Endothelial cell of umbilical vein (primary cell): Measurements from ENCODE around the gene EPB41L2.

Experiments used
- EZH2 ChIP-seq: IDR thresholded peaks from 2 replicates; pipeline ENCODE4 v1.6.1; 2012; ENCODE audit warnings: borderline replicate concordance, low read depth, mild to moderate bottlenecking, moderate library complexity, low read length, inconsistent platforms; ENCODE audit not compliant: severe bottlenecking
- FOS ChIP-seq: IDR thresholded peaks from 2 replicates; pipeline ENCODE4 v1.6.1; 2011; ENCODE audit warnings: mild to moderate bottlenecking, low read length, moderate library complexity, borderline replicate concordance; ENCODE audit not compliant: insufficient read depth
- GATA2 ChIP-seq: IDR thresholded peaks from 2 replicates; pipeline ENCODE4 v1.7.0; 2011; ENCODE audit warnings: low read depth, mild to moderate bottlenecking, moderate library complexity, mixed read lengths, low read length; ENCODE audit not compliant: insufficient read length, insufficient read depth
- JUN ChIP-seq: IDR thresholded peaks from 2 replicates; pipeline ENCODE4 v1.6.1; 2011; ENCODE audit warnings: borderline replicate concordance, low read depth; ENCODE audit not compliant: insufficient read length, insufficient read depth
- MAX ChIP-seq: IDR thresholded peaks from 2 replicates; pipeline ENCODE4 v1.6.1; 2011; ENCODE audit not compliant: insufficient read depth, insufficient read length
- MYC ChIP-seq: IDR thresholded peaks from one replicate; pipeline ENCODE4 v1.6.1; 2011; ENCODE audit warnings: mild to moderate bottlenecking, low read depth, low read length
- POLR2A ChIP-seq: IDR thresholded peaks from 2 replicates; pipeline ENCODE4 v1.6.1; 2012; ENCODE audit warnings: low read depth, mild to moderate bottlenecking, control low read depth, low read length
- POLR2AphosphoS5 ChIP-seq: IDR thresholded peaks from 2 replicates; pipeline ENCODE4 v1.6.1; 2012; ENCODE audit warnings: low read depth, mild to moderate bottlenecking, control low read depth, low read length, moderate library complexity; ENCODE audit not compliant: insufficient read depth
- TF ChIP-seq, protein P1 (sequence below), 2 donors: IDR thresholded peaks; 1 replicate in 1 of 2; 2 replicates in 1 of 2; pipeline ENCODE4 v1.5.1; 2011; ENCODE audit warnings: low read length in 2 of 2, mild to moderate bottlenecking in 2 of 2, moderate library complexity in 2 of 2, control low read depth in 1 of 2, inconsistent platforms in 1 of 2, low read depth in 1 of 2; ENCODE audit not compliant: insufficient read depth in 1 of 2; ENCODE audit errors: extremely low read depth in 1 of 2

- TF ChIP-seq POLR2A = no peak
- TF ChIP-seq, protein P1, sequence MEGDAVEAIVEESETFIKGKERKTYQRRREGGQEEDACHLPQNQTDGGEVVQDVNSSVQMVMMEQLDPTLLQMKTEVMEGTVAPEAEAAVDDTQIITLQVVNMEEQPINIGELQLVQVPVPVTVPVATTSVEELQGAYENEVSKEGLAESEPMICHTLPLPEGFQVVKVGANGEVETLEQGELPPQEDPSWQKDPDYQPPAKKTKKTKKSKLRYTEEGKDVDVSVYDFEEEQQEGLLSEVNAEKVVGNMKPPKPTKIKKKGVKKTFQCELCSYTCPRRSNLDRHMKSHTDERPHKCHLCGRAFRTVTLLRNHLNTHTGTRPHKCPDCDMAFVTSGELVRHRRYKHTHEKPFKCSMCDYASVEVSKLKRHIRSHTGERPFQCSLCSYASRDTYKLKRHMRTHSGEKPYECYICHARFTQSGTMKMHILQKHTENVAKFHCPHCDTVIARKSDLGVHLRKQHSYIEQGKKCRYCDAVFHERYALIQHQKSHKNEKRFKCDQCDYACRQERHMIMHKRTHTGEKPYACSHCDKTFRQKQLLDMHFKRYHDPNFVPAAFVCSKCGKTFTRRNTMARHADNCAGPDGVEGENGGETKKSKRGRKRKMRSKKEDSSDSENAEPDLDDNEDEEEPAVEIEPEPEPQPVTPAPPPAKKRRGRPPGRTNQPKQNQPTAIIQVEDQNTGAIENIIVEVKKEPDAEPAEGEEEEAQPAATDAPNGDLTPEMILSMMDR (IDR thresholded peaks at IDR 0.05; ENCODE audit: extremely low read depth in 1 of 2, insufficient read depth in 1 of 2, low read depth in 1 of 2, low read length in 2 of 2) = no peak
- no peak for TF ChIP-seq JUN
- no peak for TF ChIP-seq POLR2AphosphoS5
- TF ChIP-seq EZH2 = no peak
- no peak for TF ChIP-seq FOS
- no peak for TF ChIP-seq MYC
- no peak for TF ChIP-seq MAX
- no peak for TF ChIP-seq GATA2
Observed at GRCh38 chr6:130831607-130832006, 231.4 kb downstream of the EPB41L2 start.
